Parathyroid adenoma (tissue), 2 donors: Measurements from ENCODE around the gene HOXC10.
A peak's percentile ranks its signal among the peaks of the same experiment; 100 is the strongest.

ENCODE experiments used
- H2AFZ ChIP-seq: fragments of 300-600 bp; sonication (generic); one replicate; pipeline ENCODE4 v1.7.0; 2017; ENCODE audit warnings: antibody characterized with exemption, mild to moderate bottlenecking
- H3K27ac ChIP-seq: fragments of 300-600 bp; sonication (generic); one replicate; pipeline ENCODE4 v1.7.0; 2017
- H3K27me3 ChIP-seq: fragments of 300-600 bp; sonication (generic); one replicate; pipeline ENCODE4 v1.7.0; 2017; ENCODE audit warnings: low read length; ENCODE audit not compliant: control insufficient read depth, insufficient read depth
- H3K36me3 ChIP-seq: fragments of 300-600 bp; sonication (generic); one replicate; pipeline ENCODE4 v1.7.0; 2017; ENCODE audit warnings: low read length; ENCODE audit not compliant: control insufficient read depth, insufficient read depth
- H3K4me1 ChIP-seq: fragments of 300-600 bp; sonication (generic); one replicate; pipeline ENCODE4 v1.7.0; 2017; ENCODE audit warnings: control low read depth
- H3K4me2 ChIP-seq: fragments of 300-600 bp; sonication (generic); one replicate; pipeline ENCODE4 v1.7.0; 2017; ENCODE audit warnings: low read length
- H3K4me3 ChIP-seq: fragments of 300-600 bp; sonication (generic); one replicate; pipeline ENCODE4 v1.7.0; 2017; ENCODE audit warnings: low read depth, low read length
- H3K79me2 ChIP-seq: fragments of 300-600 bp; sonication (generic); one replicate; pipeline ENCODE4 v1.7.0; 2017; ENCODE audit warnings: control low read depth
- H3K9ac ChIP-seq: fragments of 300-600 bp; sonication (generic); one replicate; pipeline ENCODE4 v1.7.0; 2017; ENCODE audit warnings: mild to moderate bottlenecking
- H3K9me3 ChIP-seq: fragments of 300-600 bp; sonication (generic); one replicate; pipeline ENCODE4 v1.7.0; 2017; ENCODE audit warnings: low read length; ENCODE audit not compliant: control insufficient read depth
- CTCF ChIP-seq: fragments of 300-600 bp; sonication (generic); IDR thresholded peaks from one replicate; pipeline ENCODE4 v1.7.0; 2017; ENCODE audit warnings: antibody characterized with exemption, mild to moderate bottlenecking
- donor health status: primary hyperparathyroidism.

The HOXC10 gene

GRCh38 chr12:53984901-53985691 is at the start of gene HOXC10:
TSS of gene HOXC10 (plus strand) at chr12:53985146. CDS start at chr12:53985260, 114 bp downstream.
- no peaks in the 10 kb centered on the region for H3K4me1 ChIP-seq
- H3K27ac ChIP-seq: no peak within 1 kb of the TSS
- H3K36me3 ChIP-seq: no peaks in the 10 kb centered on the region
- H3K27me3 ChIP-seq: peaks cover 35% of the 10 kb centered on the region
- no peaks in the 10 kb centered on the region for H3K9me3 ChIP-seq
- no peak for TF ChIP-seq CTCF
- H3K9ac ChIP-seq: no peak within 1 kb of the TSS
- H3K79me2 ChIP-seq: no peaks in the 10 kb centered on the region
- H2AFZ ChIP-seq: no peak within 1 kb of the TSS
- peak within 1 kb of the TSS; percentile 35 for H3K4me2 ChIP-seq
- no peak within 1 kb of the TSS for H3K4me3 ChIP-seq

GRCh38 chr12:53935383-53936341 is 49.3 kb upstream of the HOXC10 start:
- Histone ChIP-seq H3K4me1 (no peaks in the 10 kb centered on the region), H3K4me3 (no peak overlapping the region), H3K9me3 (no peaks in the 10 kb centered on the region), H3K9ac (no peak overlapping the region), H3K27ac (no peak overlapping the region), H3K27me3 (peaks cover 32% of the 10 kb centered on the region), H2AFZ (no peak overlapping the region), H3K79me2 (no peaks in the 10 kb centered on the region), H3K36me3 (no peaks in the 10 kb centered on the region), H3K4me2 (no peak overlapping the region)
- TF ChIP-seq CTCF: no peak

DNA sequence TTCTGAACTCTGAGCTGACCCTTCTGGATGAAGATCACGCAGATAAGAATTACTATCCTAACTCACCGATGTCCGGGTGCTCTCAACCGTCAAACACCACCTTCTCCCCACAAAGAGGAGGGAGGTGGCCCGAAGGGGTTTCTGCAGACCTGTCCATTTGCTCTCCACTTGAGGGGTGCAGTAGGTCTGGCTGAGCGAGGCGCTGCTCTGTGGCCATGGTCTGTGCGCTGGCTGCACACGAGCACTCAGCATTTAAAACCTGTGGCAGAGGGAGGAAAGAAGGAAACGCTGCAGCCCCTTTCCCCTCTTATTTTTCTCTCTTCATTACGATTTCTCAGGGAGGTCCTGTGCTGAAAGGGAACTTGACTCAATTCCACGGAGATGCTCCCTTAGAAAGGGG is 47.8 kb upstream of the HOXC10 start:
- H2AFZ ChIP-seq: no peak overlapping the region
- H3K4me2 ChIP-seq: no peak overlapping the region
- no peaks in the 10 kb centered on the region for H3K4me1 ChIP-seq
- no peaks in the 10 kb centered on the region for H3K36me3 ChIP-seq
- H3K27ac ChIP-seq: no peak overlapping the region
- H3K9ac ChIP-seq: no peak overlapping the region
- no peak for TF ChIP-seq CTCF
- no peaks in the 10 kb centered on the region for H3K9me3 ChIP-seq
- H3K79me2 ChIP-seq: no peaks in the 10 kb centered on the region
- no peak overlapping the region for H3K4me3 ChIP-seq
- peaks cover 28% of the 10 kb centered on the region for H3K27me3 ChIP-seq

DNA sequence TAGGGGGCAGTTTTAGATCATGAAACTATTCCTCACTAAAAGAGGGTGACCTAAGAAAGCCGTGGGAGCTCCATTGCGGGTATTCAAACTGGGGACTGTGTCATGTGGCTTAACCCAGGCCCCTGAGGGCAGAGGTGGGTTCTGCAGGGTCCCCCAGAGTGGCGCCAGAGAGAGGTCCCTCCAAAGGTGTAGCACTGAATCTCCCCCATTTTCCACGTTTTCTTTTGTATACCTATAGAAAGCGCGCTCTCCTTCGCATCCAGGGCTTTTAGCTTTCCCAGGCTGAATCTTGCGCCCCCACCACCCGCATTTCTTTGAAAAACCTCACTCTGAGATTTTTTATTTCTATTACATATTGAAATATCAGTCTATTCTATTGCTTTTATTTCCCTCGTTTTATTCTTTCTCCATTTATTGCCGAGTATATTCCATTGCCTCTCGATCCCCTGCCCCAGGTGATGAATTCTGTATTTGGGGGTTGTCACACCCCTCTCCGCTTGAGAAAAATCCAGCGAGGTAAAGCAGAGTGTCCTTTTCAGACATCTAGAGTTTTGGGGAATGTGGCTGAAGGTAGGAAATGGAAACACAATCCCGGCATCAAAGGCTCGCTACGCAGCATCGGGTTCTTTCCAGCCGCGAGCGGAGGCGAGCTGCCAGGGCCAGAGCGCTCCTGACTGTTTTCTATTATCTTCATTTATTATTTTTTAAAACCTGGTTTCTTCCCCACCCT is 47.2 kb upstream of the HOXC10 start:
- no peak overlapping the region for H3K4me3 ChIP-seq

More for the DNA sequence above, 47.2 kb upstream of the HOXC10 start:
- Histone ChIP-seq H3K79me2 (no peaks in the 10 kb centered on the region), H3K9ac (no peak overlapping the region), H3K4me1 (no peaks in the 10 kb centered on the region), H2AFZ (no peak overlapping the region), H3K9me3 (no peaks in the 10 kb centered on the region), H3K27ac (no peak overlapping the region), H3K27me3 (peaks cover 28% of the 10 kb centered on the region), H3K4me2 (no peak overlapping the region), H3K36me3 (no peaks in the 10 kb centered on the region)
- TF ChIP-seq CTCF: no peak
